OCI-LY7 (cell line): ENCODE measurements around the gene TFAP2A. TPM values are rescaled to one million over a fixed set of nuclear protein-coding genes. Genes with fewer than 3 reads are reported as not detected.

Source experiments
- BruUV-seq: library from RNA; stranded (reverse); fragments of 400-500 nt; replicated peaks from 2 replicates; lab custom pipeline; 2021; lab: Mats Ljungman, UMichigan
- CTCF ChIA-PET: fragments of 300-600 bp; sonication (Branson Sonifier 250); formaldehyde crosslinking; loops from one replicate; lab custom pipeline; 2022; ENCODE audit warnings: antibody characterized with exemption; ENCODE audit not compliant: unreplicated experiment; lab: Charles Lee
- POLR2A ChIA-PET: fragments of 300-600 bp; sonication (Branson Sonifier 250); formaldehyde crosslinking; loops from one replicate; lab custom pipeline; 2022; ENCODE audit warnings: antibody characterized with exemption; lab: Charles Lee
- DNase-seq: peaks from one replicate; pipeline ENCODE4 v3.0.0-alpha.2; 2015; ENCODE audit warnings: low spot score
- H2AFZ ChIP-seq: fragments of 200-600 bp; sonication (generic), shearing (Covaris generic); 2 replicates; pipeline ENCODE4 v1.6.1; 2014; ENCODE audit warnings: mild to moderate bottlenecking, antibody characterized with exemption, low read length, moderate library complexity
- H3K27ac ChIP-seq: fragments of 200-600 bp; sonication (generic); 2 replicates; pipeline ENCODE4 v1.5.1; 2014; ENCODE audit warnings: mixed run types, low read depth, mild to moderate bottlenecking, moderate library complexity, low read length, inconsistent platforms; ENCODE audit not compliant: poor library complexity, severe bottlenecking
- H3K36me3 ChIP-seq: fragments of 200-600 bp; sonication (generic); 2 replicates; pipeline ENCODE4 v1.6.1; 2014; ENCODE audit warnings: mild to moderate bottlenecking, antibody characterized with exemption, low read length, moderate library complexity, mixed read lengths; ENCODE audit not compliant: insufficient read depth
- H3K4me1 ChIP-seq: fragments of 200-600 bp; sonication (generic); 2 replicates; pipeline ENCODE4 v1.5.1; 2014; ENCODE audit warnings: mild to moderate bottlenecking, low read length; ENCODE audit not compliant: insufficient read depth, poor library complexity, severe bottlenecking
- H3K4me2 ChIP-seq: fragments of 200-600 bp; sonication (generic); 2 replicates; pipeline ENCODE4 v1.6.1; 2014; ENCODE audit warnings: mild to moderate bottlenecking, low read length
- H3K4me3 ChIP-seq: fragments of 200-600 bp; sonication (generic); 2 replicates; pipeline ENCODE4 v1.5.1; 2014; ENCODE audit warnings: mild to moderate bottlenecking, low read depth, low read length; ENCODE audit not compliant: poor library complexity, severe bottlenecking
- H3K79me2 ChIP-seq: fragments of 200-600 bp; sonication (generic); 2 replicates; pipeline ENCODE4 v1.6.1; 2016; ENCODE audit warnings: low read depth, mild to moderate bottlenecking, low read length, moderate library complexity, mixed read lengths; ENCODE audit not compliant: insufficient read depth
- H3K9me2 ChIP-seq: fragments of 200-600 bp; sonication (generic); 2 replicates; pipeline ENCODE4 v1.6.1; 2016; ENCODE audit warnings: mild to moderate bottlenecking, low read length, mixed read lengths; ENCODE audit not compliant: insufficient read depth
- H3K9me3 ChIP-seq: fragments of 200-600 bp; sonication (generic); 2 replicates; pipeline ENCODE4 v1.6.1; 2014; ENCODE audit warnings: mild to moderate bottlenecking, mixed run types, low read length, mixed read lengths
- H4K20me1 ChIP-seq: fragments of 200-600 bp; sonication (generic); 2 replicates; pipeline ENCODE4 v1.6.1; 2014; ENCODE audit warnings: mild to moderate bottlenecking, antibody characterized with exemption, low read length, moderate library complexity, mixed read lengths; ENCODE audit not compliant: insufficient read depth
- EZH2phosphoT487 ChIP-seq: fragments of 200-600 bp; sonication (generic); IDR thresholded peaks from 2 replicates; pipeline ENCODE4 v1.6.1; 2018; ENCODE audit warnings: low read depth, borderline replicate concordance, mild to moderate bottlenecking, mixed run types, antibody characterized with exemption, low read length, moderate library complexity, mixed read lengths
- intact Hi-C: fragments of 100-400 bp; cut with micrococcal nuclease; formaldehyde crosslinking; loops from one replicate; pipeline ENCODE4 v1.10.0; 2022; ENCODE audit not compliant: unreplicated experiment
- total RNA-seq, 2 experiments: library from RNA; depleted of rRNA in 1 of 2; stranded (reverse); fragments of >200 nt in 1 of 2; shearing (Covaris generic) in 1 of 2; gene quantifications; 2 replicates each; pipeline ENCODE4 v1.2.3, GENCODE V29; 2014 to 2022
- TF ChIP-seq, protein P1 (sequence below): fragments of 200-600 bp; sonication (generic); conservative IDR thresholded peaks from 2 replicates; pipeline ENCODE4 v1.5.1; 2014; ENCODE audit warnings: mild to moderate bottlenecking, antibody characterized with exemption, low read length, moderate library complexity, mixed read lengths

The TFAP2A gene
- total RNA-seq, 2 experiments from 2014 or later: 2.0 to 3.3 TPM

DNA sequence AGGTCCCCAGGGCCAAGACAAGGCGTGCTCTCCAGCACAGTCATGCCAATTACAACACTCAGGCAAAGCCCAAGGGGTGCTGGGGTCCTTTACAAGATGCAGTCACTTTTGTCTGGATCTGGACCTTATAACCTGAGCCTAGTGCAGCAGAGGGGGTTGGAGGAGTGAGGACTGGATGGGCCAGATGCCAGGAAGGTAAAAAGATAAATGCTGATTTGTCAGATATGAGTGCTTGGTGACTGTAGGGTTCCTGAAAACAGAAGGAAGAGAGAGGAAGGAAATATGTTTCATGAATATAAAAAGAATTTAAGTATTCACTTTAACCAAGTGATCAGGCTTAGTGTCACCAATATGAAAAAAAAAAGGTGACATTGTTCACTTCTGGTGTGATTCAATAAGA, 43.4 kb upstream of the TFAP2A start:
- Histone ChIP-seq H3K4me2 (no peak overlapping the region), H3K4me1 (peaks cover 9% of the 10 kb centered on the region), H3K4me3 (no peak overlapping the region), H4K20me1 (no peaks in the 10 kb centered on the region), H3K9me3 (no peaks in the 10 kb centered on the region), H2AFZ (no peak overlapping the region), H3K9me2 (no peaks in the 10 kb centered on the region), H3K79me2 (no peaks in the 10 kb centered on the region), H3K36me3 (no peaks in the 10 kb centered on the region), H3K27ac (no peak overlapping the region)
- intact Hi-C loops: no loop called here
- DNase-seq: no peak
- no peak for TF ChIP-seq EZH2phosphoT487
- TF ChIP-seq, protein P1, sequence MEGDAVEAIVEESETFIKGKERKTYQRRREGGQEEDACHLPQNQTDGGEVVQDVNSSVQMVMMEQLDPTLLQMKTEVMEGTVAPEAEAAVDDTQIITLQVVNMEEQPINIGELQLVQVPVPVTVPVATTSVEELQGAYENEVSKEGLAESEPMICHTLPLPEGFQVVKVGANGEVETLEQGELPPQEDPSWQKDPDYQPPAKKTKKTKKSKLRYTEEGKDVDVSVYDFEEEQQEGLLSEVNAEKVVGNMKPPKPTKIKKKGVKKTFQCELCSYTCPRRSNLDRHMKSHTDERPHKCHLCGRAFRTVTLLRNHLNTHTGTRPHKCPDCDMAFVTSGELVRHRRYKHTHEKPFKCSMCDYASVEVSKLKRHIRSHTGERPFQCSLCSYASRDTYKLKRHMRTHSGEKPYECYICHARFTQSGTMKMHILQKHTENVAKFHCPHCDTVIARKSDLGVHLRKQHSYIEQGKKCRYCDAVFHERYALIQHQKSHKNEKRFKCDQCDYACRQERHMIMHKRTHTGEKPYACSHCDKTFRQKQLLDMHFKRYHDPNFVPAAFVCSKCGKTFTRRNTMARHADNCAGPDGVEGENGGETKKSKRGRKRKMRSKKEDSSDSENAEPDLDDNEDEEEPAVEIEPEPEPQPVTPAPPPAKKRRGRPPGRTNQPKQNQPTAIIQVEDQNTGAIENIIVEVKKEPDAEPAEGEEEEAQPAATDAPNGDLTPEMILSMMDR: no peak
- POLR2A ChIA-PET: no interaction called here
- BruUV-seq: no TSS peak
- CTCF ChIA-PET: no interaction called here

DNA sequence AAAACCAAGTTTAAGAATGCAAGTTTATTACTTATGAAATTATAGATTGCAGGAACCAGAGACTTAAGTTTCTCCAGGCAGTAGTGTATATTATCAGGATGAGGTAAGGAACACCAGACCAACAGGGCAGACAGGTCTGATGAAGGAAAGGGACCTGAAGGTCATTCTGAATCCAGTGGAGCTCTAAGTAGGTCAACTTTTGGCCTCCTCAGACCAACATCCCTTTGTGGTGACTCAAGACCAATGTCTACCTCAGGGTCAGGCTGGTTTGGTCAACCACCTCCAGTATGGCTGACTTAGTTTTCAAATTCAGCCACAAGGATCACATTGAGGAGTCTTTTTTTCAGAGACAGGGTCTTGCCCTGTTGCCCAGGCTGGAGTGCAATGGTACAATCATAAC, 38.7 kb upstream of the TFAP2A start:
- H2AFZ ChIP-seq: no peak overlapping the region
- no peak overlapping the region for H3K4me2 ChIP-seq
- H4K20me1 ChIP-seq: no peaks in the 10 kb centered on the region
- no peak overlapping the region for H3K27ac ChIP-seq
- no TSS peak for BruUV-seq
- TF ChIP-seq EZH2phosphoT487: no peak
- TF ChIP-seq, protein P1: no peak
- no peaks in the 10 kb centered on the region for H3K36me3 ChIP-seq
- CTCF ChIA-PET: no interaction called here
- intact Hi-C loops: no loop called here
- H3K9me3 ChIP-seq: no peaks in the 10 kb centered on the region
- no peaks in the 10 kb centered on the region for H3K4me1 ChIP-seq
- DNase-seq: no peak
- no peak overlapping the region for H3K4me3 ChIP-seq
- POLR2A ChIA-PET: interaction anchor here (0.7 kb wide), 1 partner anchor 109 kb away, joined by 4 read pairs; no protein-coding TSS in a partner anchor
- no peaks in the 10 kb centered on the region for H3K79me2 ChIP-seq
- H3K9me2 ChIP-seq: no peaks in the 10 kb centered on the region

DNA sequence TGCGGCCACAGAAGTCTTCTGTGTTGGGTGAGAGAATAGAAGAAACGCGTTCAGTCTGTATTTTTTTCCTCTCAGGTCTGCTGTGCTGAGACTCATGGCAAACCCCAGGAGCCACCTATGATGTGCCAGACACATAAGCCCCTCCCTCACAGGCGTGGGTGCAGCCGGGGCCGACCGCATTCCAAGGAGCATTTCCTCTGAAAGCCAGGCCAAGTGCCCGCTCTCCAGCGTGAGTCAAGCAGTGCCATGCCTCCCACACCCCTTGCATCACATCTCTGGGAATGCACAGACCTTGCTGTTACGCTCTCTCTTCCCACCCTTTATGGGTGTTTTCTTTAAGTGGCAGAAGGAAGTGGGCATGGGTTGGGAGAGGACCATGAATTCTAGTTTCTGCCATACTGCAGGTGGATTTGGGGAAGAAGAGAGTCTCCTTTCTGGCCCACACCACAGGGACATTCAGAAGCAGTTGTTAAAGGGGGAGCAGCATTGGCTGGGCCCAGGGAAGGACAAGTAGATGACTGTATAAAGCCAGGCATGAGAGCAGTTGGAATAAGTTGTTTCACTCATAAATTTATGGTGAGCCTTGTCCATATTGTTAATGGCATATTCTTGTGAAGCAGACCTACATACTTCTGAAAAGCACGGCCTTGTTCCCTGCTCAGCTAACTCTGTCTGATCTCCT, 37.1 kb upstream of the TFAP2A start:
- CTCF ChIA-PET: no interaction called here

More for the DNA sequence above, 37.1 kb upstream of the TFAP2A start:
- no peaks in the 10 kb centered on the region for H3K36me3 ChIP-seq
- intact Hi-C loops: no loop called here
- H3K9me3 ChIP-seq: no peaks in the 10 kb centered on the region
- no peak overlapping the region for H2AFZ ChIP-seq
- no peaks in the 10 kb centered on the region for H3K79me2 ChIP-seq
- no peaks in the 10 kb centered on the region for H3K9me2 ChIP-seq
- POLR2A ChIA-PET: no interaction called here
- H3K4me2 ChIP-seq: no peak overlapping the region
- H3K4me1 ChIP-seq: no peaks in the 10 kb centered on the region
- TF ChIP-seq, protein P1: no peak
- no peak for TF ChIP-seq EZH2phosphoT487
- no peak for DNase-seq
- H4K20me1 ChIP-seq: no peaks in the 10 kb centered on the region
- BruUV-seq: no TSS peak
- no peak overlapping the region for H3K4me3 ChIP-seq
- no peak overlapping the region for H3K27ac ChIP-seq
